ENCODE measurements around the gene SNCG.
"Not testable (repeated sequence)": the region's sequence is repeated elsewhere in the genome, so short reads cannot be mapped to it uniquely, and the experiment has no call there.

The SNCG gene

GRCh38 chr10:86974484-86974883 is 16.1 kb downstream of the SNCG start:
- no peak for DNase-seq (ENCODE audit: low read depth in 3 of 3, low spot score in 1 of 3)

GRCh38 chr10:86976362-86977056 is 18.1 kb downstream of the SNCG start:
- DNase-seq (ENCODE audit: low read depth in 3 of 3, low spot score in 1 of 3), result no peak

GRCh38 chr10:86978457-86978856 is 20.1 kb downstream of the SNCG start:
- not testable (repeated sequence) for DNase-seq (ENCODE audit: low read depth in 3 of 3, low spot score in 1 of 3)

GRCh38 chr10:86979296-86979818 is 21.0 kb downstream of the SNCG start:
- no peak for DNase-seq (ENCODE audit: low read depth in 3 of 3, low spot score in 1 of 3)

GRCh38 chr10:86979977-86980448 is 21.6 kb downstream of the SNCG start:
- DNase-seq (ENCODE audit: low read depth in 3 of 3, low spot score in 1 of 3), result no peak

GRCh38 chr10:86981020-86981419 is 22.6 kb downstream of the SNCG start:
- DNase-seq (ENCODE audit: low read depth in 3 of 3, low spot score in 1 of 3), result not testable (repeated sequence)

- DNase-seq (ENCODE audit: low read depth in 3 of 3, low spot score in 1 of 3), result no peak
These were observed 23.3 kb downstream of the SNCG start for GRCh38 chr10:86981716-86982115.

- DNase-seq (ENCODE audit: low read depth in 3 of 3, low spot score in 1 of 3), result not testable (repeated sequence)
These were observed 26.1 kb downstream of the SNCG start for GRCh38 chr10:86984498-86984897.

- no peak for DNase-seq (ENCODE audit: low read depth in 3 of 3, low spot score in 1 of 3)
These were observed 30.1 kb downstream of the SNCG start for GRCh38 chr10:86988520-86988919.

DNA sequence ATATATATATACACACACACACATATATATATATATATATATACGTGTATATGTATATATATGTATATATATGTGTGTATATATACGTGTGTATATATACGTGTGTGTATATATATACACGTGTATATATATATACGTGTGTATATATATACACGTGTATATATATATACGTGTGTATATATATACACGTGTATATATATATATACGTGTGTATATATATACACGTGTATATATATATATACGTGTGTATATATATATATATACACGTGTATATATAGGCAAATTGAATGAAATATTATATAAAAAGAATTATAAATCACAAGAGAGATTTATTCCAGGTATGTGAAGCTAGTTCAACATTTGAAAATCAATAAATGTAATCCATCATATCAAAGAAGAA is 33.0 kb downstream of the SNCG start:
- not testable (repeated sequence) for DNase-seq (ENCODE audit: low read depth in 3 of 3, low spot score in 1 of 3)

DNA sequence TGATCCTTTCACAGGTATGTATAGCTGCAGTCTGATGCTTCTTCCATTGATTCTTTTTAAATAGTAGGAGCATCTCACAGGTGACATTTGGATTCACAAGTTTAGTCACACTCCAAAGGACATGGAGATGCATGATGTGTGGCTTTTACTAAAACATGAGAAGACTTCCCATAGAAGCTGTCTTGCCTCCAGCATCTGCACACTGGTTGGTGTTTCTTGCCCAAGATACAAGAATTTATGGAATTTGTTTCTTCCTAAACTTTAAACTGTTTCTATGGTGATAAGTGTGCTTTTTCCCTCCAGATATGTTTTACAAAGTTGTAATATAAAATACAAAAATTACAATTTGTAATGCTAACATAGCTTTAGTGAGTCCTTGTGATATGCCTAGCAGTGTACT is 34.1 kb downstream of the SNCG start:
- DNase-seq (ENCODE audit: low read depth in 3 of 3, low spot score in 1 of 3), result no peak

- no peak for DNase-seq (ENCODE audit: low read depth in 3 of 3, low spot score in 1 of 3)
These were observed 34.5 kb downstream of the SNCG start for GRCh38 chr10:86992929-86993328.

DNA sequence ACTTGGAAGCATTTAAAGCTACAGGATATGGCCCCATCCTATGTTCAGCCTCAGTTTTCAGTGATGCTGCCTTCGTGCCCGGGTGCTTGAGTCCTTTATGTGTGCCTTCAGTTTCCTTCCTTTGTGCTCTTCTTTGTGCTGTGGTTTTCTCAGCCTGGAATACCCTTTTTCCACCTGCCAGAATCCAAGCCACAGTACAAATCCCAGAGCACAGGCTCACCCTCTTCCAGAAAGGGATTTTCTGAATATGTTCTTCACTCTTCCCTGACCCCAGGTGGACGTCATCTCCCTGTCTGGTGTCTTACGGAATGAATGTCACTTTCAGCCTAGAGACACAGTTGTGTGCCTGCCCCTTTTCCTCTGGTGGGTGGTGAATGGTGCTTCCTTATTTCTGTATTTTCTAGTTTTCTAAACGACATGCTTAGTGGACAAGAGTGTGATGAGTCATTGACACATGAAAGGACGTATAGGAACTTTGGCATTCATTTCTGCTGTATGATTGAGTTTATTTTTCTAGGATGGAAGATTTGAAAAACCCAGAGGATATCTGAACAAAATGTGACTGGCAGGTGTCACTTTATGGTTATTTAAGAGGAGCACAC is 41.5 kb downstream of the SNCG start:
- not testable (repeated sequence) for DNase-seq (ENCODE audit: low read depth in 3 of 3, low spot score in 1 of 3)

DNA sequence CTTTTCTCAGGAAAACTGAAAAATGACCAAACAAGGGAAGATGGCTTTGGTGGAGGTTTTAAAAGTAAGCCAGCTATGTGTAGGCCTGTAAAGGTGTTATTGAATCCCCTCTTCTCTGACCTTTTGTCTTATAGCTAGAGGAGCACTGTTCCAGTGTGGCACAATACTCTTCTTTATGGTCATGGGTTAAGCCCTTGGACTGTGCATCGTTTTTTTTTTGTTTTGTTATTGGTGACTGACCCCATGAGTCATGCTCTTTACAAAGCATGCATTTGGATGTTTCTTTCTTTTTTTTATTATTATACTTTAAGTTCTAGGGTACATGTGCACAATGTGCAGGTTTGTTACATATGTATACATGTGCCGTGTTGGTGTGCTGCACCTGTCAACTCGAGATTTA is 42.1 kb downstream of the SNCG start:
- no peak for DNase-seq (ENCODE audit: low read depth in 3 of 3, low spot score in 1 of 3)

GRCh38 chr10:87007124-87007523 is 48.7 kb downstream of the SNCG start:
- not testable (repeated sequence) for DNase-seq (ENCODE audit: low read depth in 3 of 3, low spot score in 1 of 3)

GRCh38 chr10:87007674-87008073 is 49.3 kb downstream of the SNCG start:
- DNase-seq (ENCODE audit: low read depth in 3 of 3, low spot score in 1 of 3), result not testable (repeated sequence)

DNA sequence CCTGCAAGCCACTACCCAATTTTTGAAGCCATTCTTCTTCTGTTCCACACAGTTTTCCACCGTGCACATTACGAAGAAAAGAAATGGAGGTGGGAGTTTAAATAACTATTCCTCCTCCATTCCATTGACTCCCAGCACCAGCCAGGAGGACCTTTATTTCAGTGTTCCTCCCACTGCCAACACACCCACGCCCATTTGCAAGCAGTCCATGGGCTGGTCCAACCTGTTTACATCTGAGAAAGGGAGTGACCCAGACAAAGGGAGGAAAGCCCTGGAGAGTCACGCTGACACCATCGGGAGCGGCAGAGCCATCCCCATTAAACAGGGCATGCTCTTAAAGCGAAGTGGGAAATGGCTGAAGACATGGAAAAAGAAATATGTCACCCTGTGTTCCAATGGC is 49.9 kb downstream of the SNCG start:
- DNase-seq (ENCODE audit: low read depth in 3 of 3, low spot score in 1 of 3), result not testable (repeated sequence)

GRCh38 chr10:87009134-87009696 is 50.8 kb downstream of the SNCG start:
- DNase-seq (ENCODE audit: low read depth in 3 of 3, low spot score in 1 of 3), result not testable (repeated sequence)

All from stimulated activated CD4-positive, alpha-beta T cell treated with anti-CD3 and anti-CD28 coated beads, TNF-alpha, amount 100 ng/mL, for 1 hour (primary cell).